ENCODE measurements around the gene RAB44. TPM values are rescaled to one million over a fixed set of nuclear protein-coding genes. Genes with fewer than 3 reads are reported as not detected.

The RAB44 gene
- total RNA-seq, 1 experiment from 2014 or later, result not detected

DNA sequence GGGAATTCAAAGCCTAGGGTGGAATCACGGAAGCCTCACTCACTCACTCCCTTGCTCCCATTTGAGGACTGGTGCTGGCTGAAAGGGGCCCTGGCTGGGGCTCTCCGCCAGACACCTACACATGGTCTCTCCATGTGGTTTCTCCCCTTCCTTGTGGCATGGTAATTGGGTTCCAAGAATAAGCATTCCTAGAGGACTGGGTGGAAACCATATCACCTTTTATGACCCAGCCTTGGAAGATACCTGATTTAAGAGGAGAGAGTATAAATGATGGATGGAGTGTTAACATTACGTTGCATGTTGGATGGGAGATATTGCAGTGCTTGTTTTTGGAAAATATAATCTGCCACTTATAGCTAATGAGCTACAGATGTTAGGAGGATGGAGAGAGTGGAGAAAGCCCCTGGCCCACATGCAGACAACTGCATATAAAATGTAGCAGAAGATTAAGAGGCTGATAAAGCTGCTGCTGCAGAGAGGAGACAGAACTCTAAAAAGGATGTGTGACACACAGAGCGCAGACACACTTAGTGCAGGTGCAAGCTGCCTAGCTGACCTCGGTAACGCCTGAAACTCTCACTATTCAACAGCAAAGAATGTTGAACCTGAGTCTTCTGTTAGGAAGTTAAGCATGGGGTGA lies 42.4 kb upstream of the RAB44 start:
- H3K79me1 ChIP-seq (ENCODE audit: insufficient read depth, low read depth, low read length, poor library complexity, severe bottlenecking), result no peaks in the 10 kb centered on the region
- no peak overlapping the region for H3T11ph ChIP-seq (ENCODE audit: low read length)
- H2AFZ ChIP-seq (ENCODE audit: low read length), result no peak overlapping the region
- no peak overlapping the region for H2BK5ac ChIP-seq (ENCODE audit: insufficient read length, low read length)
- no peaks in the 10 kb centered on the region for H3K23me2 ChIP-seq (ENCODE audit: insufficient read length, low read depth, low read length, poor library complexity, severe bottlenecking)
- no peak overlapping the region for H2BK15ac ChIP-seq (ENCODE audit: low read depth, low read length)
- H3K27me3 ChIP-seq (ENCODE audit: insufficient read depth, low read length), result no peaks in the 10 kb centered on the region
- H3K27ac Mint-ChIP-seq, result no peak overlapping the region
- H3K14ac ChIP-seq (ENCODE audit: insufficient read depth, low read length), result no peak overlapping the region
- TF ChIP-seq, protein P1, sequence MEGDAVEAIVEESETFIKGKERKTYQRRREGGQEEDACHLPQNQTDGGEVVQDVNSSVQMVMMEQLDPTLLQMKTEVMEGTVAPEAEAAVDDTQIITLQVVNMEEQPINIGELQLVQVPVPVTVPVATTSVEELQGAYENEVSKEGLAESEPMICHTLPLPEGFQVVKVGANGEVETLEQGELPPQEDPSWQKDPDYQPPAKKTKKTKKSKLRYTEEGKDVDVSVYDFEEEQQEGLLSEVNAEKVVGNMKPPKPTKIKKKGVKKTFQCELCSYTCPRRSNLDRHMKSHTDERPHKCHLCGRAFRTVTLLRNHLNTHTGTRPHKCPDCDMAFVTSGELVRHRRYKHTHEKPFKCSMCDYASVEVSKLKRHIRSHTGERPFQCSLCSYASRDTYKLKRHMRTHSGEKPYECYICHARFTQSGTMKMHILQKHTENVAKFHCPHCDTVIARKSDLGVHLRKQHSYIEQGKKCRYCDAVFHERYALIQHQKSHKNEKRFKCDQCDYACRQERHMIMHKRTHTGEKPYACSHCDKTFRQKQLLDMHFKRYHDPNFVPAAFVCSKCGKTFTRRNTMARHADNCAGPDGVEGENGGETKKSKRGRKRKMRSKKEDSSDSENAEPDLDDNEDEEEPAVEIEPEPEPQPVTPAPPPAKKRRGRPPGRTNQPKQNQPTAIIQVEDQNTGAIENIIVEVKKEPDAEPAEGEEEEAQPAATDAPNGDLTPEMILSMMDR (conservative IDR thresholded peaks at IDR 0.05), result no peak
- no peak overlapping the region for H3K27ac ChIP-seq (ENCODE audit: insufficient read length, low read depth, low read length)
- H4K20me1 ChIP-seq (ENCODE audit: control insufficient read depth, insufficient read depth, insufficient read length), result no peaks in the 10 kb centered on the region
- no peak overlapping the region for H2BK12ac ChIP-seq (ENCODE audit: insufficient read length, low read depth, low read length)
- no peak for DNase-seq
- no peak overlapping the region for H2AK5ac ChIP-seq (ENCODE audit: insufficient read length, low read length)
- H3K4ac ChIP-seq (ENCODE audit: low read depth, low read length), result no peak overlapping the region
- H2BK120ac ChIP-seq (ENCODE audit: low read depth, low read length, poor library complexity, severe bottlenecking), result no peak overlapping the region
- no peak overlapping the region for H2BK20ac ChIP-seq (ENCODE audit: low read depth, low read length, poor library complexity, severe bottlenecking)
- H3K9ac ChIP-seq (ENCODE audit: extremely low read depth, insufficient read length, low read length), result no peak overlapping the region
- no peaks in the 10 kb centered on the region for H3K36me3 Mint-ChIP-seq (ENCODE audit: insufficient read depth in 1 of 3, low read depth in 3 of 3)
- no peaks in the 10 kb centered on the region for H3K9me3 Mint-ChIP-seq
- H3K27me3 Mint-ChIP-seq (ENCODE audit: low read depth), result peaks cover 8% of the 10 kb centered on the region
- H4K91ac ChIP-seq (ENCODE audit: insufficient read length, low read depth, low read length), result no peak overlapping the region
- H4K8ac ChIP-seq (replicated peaks; ENCODE audit: insufficient read length, low read depth, low read length), result no peak overlapping the region
- no peaks in the 10 kb centered on the region for H3K79me2 ChIP-seq (ENCODE audit: insufficient read depth, low read length)
- H3K18ac ChIP-seq (ENCODE audit: insufficient read length, low read depth, low read length), result no peak overlapping the region
- no peak overlapping the region for H3K56ac ChIP-seq (ENCODE audit: insufficient read length, low read depth, low read length)
- H3K9me3 ChIP-seq (ENCODE audit: control insufficient read depth, low read depth, low read length), result no peaks in the 10 kb centered on the region
- H3K4me1 Mint-ChIP-seq, result peaks cover 15% of the 10 kb centered on the region in 2 experiments
- H3K4me1 ChIP-seq (ENCODE audit: insufficient read depth, low read length), result no peaks in the 10 kb centered on the region
- no peak overlapping the region for H3K4me3 Mint-ChIP-seq
- H3K23ac ChIP-seq (ENCODE audit: insufficient read length, low read depth, low read length), result no peak overlapping the region
- no peak overlapping the region for H4K5ac ChIP-seq (ENCODE audit: insufficient read length, low read depth, low read length)
- WGBS (ENCODE audit: extremely low coverage, insufficient read length, low lambda C conversion rate), result no CpG with 5 or more reads among the region's 6 CpGs
- no peak overlapping the region for H3K4me2 ChIP-seq (ENCODE audit: insufficient read depth, insufficient read length, low read length)
